ENCODE measurements around the gene SYNDIG1. TPM values are rescaled to one million over a fixed set of nuclear protein-coding genes. Genes with fewer than 3 reads are reported as not detected.

The SYNDIG1 gene
- total and polyA plus RNA-seq, 2 of the 4 experiments (the other 2 are of a cell fraction): not detected

GRCh38 chr20:24580006-24580405 is 110.6 kb downstream of the SYNDIG1 start:
- Histone ChIP-seq H2AFZ (replicated peaks; ENCODE audit: low read length, poor library complexity) (no peak overlapping the region), H4K5ac (ENCODE audit: low read depth, low read length) (no peak overlapping the region), H3K9me1 (ENCODE audit: insufficient read depth, low read length) (no peaks in the 10 kb centered on the region), H3K14ac (replicated peaks; ENCODE audit: low read depth, low read length) (no peak overlapping the region), H3K27me3 (ENCODE audit: control insufficient read depth, insufficient read depth, low read length) (no peaks in the 10 kb centered on the region), H3K36me3 (ENCODE audit: control insufficient read depth, insufficient read depth, low read length) (no peaks in the 10 kb centered on the region), H3K4me2 (ENCODE audit: low read depth, low read length) (no peak overlapping the region), H3K18ac (ENCODE audit: low read depth, low read length) (no peak overlapping the region), H3K4me3 (ENCODE audit: insufficient read depth, low read depth, low read length) (no peak overlapping the region), H3K56ac (ENCODE audit: extremely low read depth, insufficient read depth, low read length) (no peak overlapping the region), H2AK9ac (replicated peaks; ENCODE audit: low read depth, low read length, poor library complexity) (no peak overlapping the region), H2AK5ac (ENCODE audit: low read depth, low read length) (no peak overlapping the region), H3K79me1 (ENCODE audit: low read depth in 1 of 2, low read length in 2 of 2) (no peaks in the 10 kb centered on the region), H4K20me1 (ENCODE audit: insufficient read depth, low read length) (no peaks in the 10 kb centered on the region), H4K91ac (ENCODE audit: insufficient read depth, low read depth, low read length) (no peak overlapping the region), H4K8ac (ENCODE audit: low read depth in 2 of 2, low read length in 2 of 2) (no peak overlapping the region), H2BK15ac (ENCODE audit: low read depth, low read length) (no peak overlapping the region), H3K23ac (ENCODE audit: low read depth, low read length) (no peak overlapping the region), H3K9me3 (ENCODE audit: control insufficient read depth, insufficient read depth, low read length) (no peaks in the 10 kb centered on the region), H2BK20ac (ENCODE audit: low read depth, low read length) (no peak overlapping the region), H3K9ac (ENCODE audit: low read depth, low read length) (no peak overlapping the region), H2BK120ac (ENCODE audit: low read depth, low read length) (no peak overlapping the region), H3K4ac (ENCODE audit: low read depth, low read length) (no peak overlapping the region), H2BK5ac (ENCODE audit: low read depth, low read length, poor library complexity, severe bottlenecking) (no peak overlapping the region), H3K27ac (ENCODE audit: insufficient read depth, low read length) (no peak overlapping the region), H3K4me1 (ENCODE audit: control insufficient read depth, insufficient read depth, low read length) (no peaks in the 10 kb centered on the region)
- no peak for ATAC-seq (ENCODE audit: low read depth)
- dilution Hi-C loops (cut with HindIII; ENCODE audit: low sequenced_read_pairs, unreplicated experiment): no loop called here
- POLR2A ChIA-PET (ENCODE audit: unreplicated experiment): no interaction called here
- CTCF ChIA-PET: no interaction called here
- no TSS peak for BruUV-seq (replicated peaks)
- DNase-seq: no peak
- in situ Hi-C loops (cut with MboI; ENCODE audit: low sequenced_read_pairs): no loop called here
- TF ChIP-seq CHD1 (IDR thresholded peaks at IDR 0.05; ENCODE audit: low read depth, low read length) (no peak), SMC3 (IDR thresholded peaks at IDR 0.05; ENCODE audit: low read depth, low read length) (no peak)
- intact Hi-C loops (cut with micrococcal nuclease): no loop called here
- no CpG with 5 or more reads among the region's 8 CpGs for WGBS, 2 experiments (ENCODE audit: extremely low coverage in 2 of 2, insufficient read length in 1 of 2)

Measured in IMR-90 (cell line).